IPS DF 19.7 (cell line): Measurements from ENCODE around the gene ZNF552.
"Not testable (repeated sequence)": the region's sequence is repeated elsewhere in the genome, so short reads cannot be mapped to it uniquely, and the experiment has no call there.

Source experiments
- DNase-seq: peaks from one replicate; pipeline ENCODE4 v3.0.0-alpha.2; 2013; ENCODE audit warnings: low read depth, low spot score

Gene ZNF552

GRCh38 chr19:57814505-57815246 lies at the start of gene ZNF552:
Gene ZNF552, minus strand, starts transcription at chr19:57814913. Its CDS starts 170 bp downstream, at chr19:57814743.
- DNase-seq = peak; percentile 98

- DNase-seq = not testable (repeated sequence)
Observed at GRCh38 chr19:57862351-57862750, 47.6 kb upstream of the ZNF552 start.

- DNase-seq = not testable (repeated sequence)
Observed at GRCh38 chr19:57854117-57854516, 39.4 kb upstream of the ZNF552 start.

- not testable (repeated sequence) for DNase-seq
Observed at GRCh38 chr19:57851812-57852603, 37.3 kb upstream of the ZNF552 start.

GRCh38 chr19:57850553-57851017 lies 35.9 kb upstream of the ZNF552 start:
- no peak for DNase-seq

GRCh38 chr19:57849666-57850473 lies 35.2 kb upstream of the ZNF552 start, which contains the start of gene ZNF587:
Gene ZNF587, plus strand, starts transcription at chr19:57849859. Its CDS starts 180 bp downstream, at chr19:57850039.
- DNase-seq = peak; percentile 81

GRCh38 chr19:57849162-57849665 lies 34.5 kb upstream of the ZNF552 start:
- not testable (repeated sequence) for DNase-seq

- not testable (repeated sequence) for DNase-seq
Observed at GRCh38 chr19:57847164-57847563, 32.5 kb upstream of the ZNF552 start.

GRCh38 chr19:57841122-57841763 lies 26.5 kb upstream of the ZNF552 start:
- DNase-seq = no peak

GRCh38 chr19:57838622-57839191 lies 24.0 kb upstream of the ZNF552 start:
- DNase-seq = not testable (repeated sequence)

- DNase-seq = not testable (repeated sequence)
Observed at GRCh38 chr19:57836991-57837390, 22.3 kb upstream of the ZNF552 start.

- peak; percentile 99 for DNase-seq
Observed at GRCh38 chr19:57830071-57830602, 15.4 kb upstream of the ZNF552 start, which contains the start of gene ZNF587B. Gene ZNF587B, plus strand, starts transcription at chr19:57830299. Its CDS starts 230 bp downstream, at chr19:57830529.

- DNase-seq = no peak
Observed at GRCh38 chr19:57829316-57829715, 14.6 kb upstream of the ZNF552 start.

- DNase-seq = no peak
Observed at GRCh38 chr19:57825511-57825910, 10.8 kb upstream of the ZNF552 start.

GRCh38 chr19:57823608-57824007 lies 8.9 kb upstream of the ZNF552 start:
- not testable (repeated sequence) for DNase-seq

- DNase-seq = not testable (repeated sequence)
Observed at GRCh38 chr19:57823155-57823554, 8.4 kb upstream of the ZNF552 start.

GRCh38 chr19:57821501-57821900 lies 6.8 kb upstream of the ZNF552 start:
- DNase-seq = not testable (repeated sequence)

- DNase-seq = not testable (repeated sequence)
Observed at GRCh38 chr19:57821095-57821494, 6.4 kb upstream of the ZNF552 start.

- DNase-seq = no peak
Observed at GRCh38 chr19:57820599-57820998, 5.9 kb upstream of the ZNF552 start.
